IMR-90 (cell line): Measurements from ENCODE around the gene KIF20A. TPM values are rescaled to one million over a fixed set of nuclear protein-coding genes. Genes with fewer than 3 reads are reported as not detected.

Source experiments
- ATAC-seq: fragments of 200-7000 bp; cut with Tn5 transposase; 2 replicates; pipeline ENCODE4 v1.9.1; 2020; ENCODE audit warnings: low read depth, mild to moderate bottlenecking, moderate library complexity
- BruUV-seq: library from RNA; stranded (reverse); fragments of 400-500 nt; replicated peaks from 2 replicates; lab custom pipeline; 2021; lab: Mats Ljungman, UMichigan
- CTCF ChIA-PET: fragments of 300-600 bp; formaldehyde crosslinking; extraction: SDS; loops from one replicate; lab custom pipeline; 2021; ENCODE audit warnings: antibody characterized with exemption; lab: Yijun Ruan, JAX
- POLR2A ChIA-PET: fragments of 300-600 bp; sonication (Branson Sonifier 250); formaldehyde crosslinking; loops from one replicate; lab custom pipeline; 2022; ENCODE audit warnings: antibody characterized with exemption; ENCODE audit not compliant: unreplicated experiment; lab: Charles Lee
- DNase-seq: peaks from one replicate; pipeline ENCODE4 v3.0.0; 2013
- H2AFZ ChIP-seq: replicated peaks from 2 replicates; pipeline ENCODE3; 2013; ENCODE audit warnings: low read length, mild to moderate bottlenecking; ENCODE audit not compliant: poor library complexity
- H2AK5ac ChIP-seq: 2 replicates; pipeline ENCODE4 v1.6.1; 2013; ENCODE audit warnings: low read depth, low read length, inconsistent platforms
- H2AK9ac ChIP-seq: replicated peaks from 2 replicates; pipeline ENCODE3; 2013; ENCODE audit warnings: mild to moderate bottlenecking, low read depth, low read length, moderate library complexity; ENCODE audit not compliant: poor library complexity
- H2BK120ac ChIP-seq: 2 replicates; pipeline ENCODE4 v1.6.1; 2013; ENCODE audit warnings: low read depth, low read length, inconsistent platforms
- H2BK15ac ChIP-seq: 3 replicates; pipeline ENCODE4 v1.6.1; 2013; ENCODE audit warnings: low read depth, low read length, inconsistent platforms
- H2BK20ac ChIP-seq: 2 replicates; pipeline ENCODE4 v1.6.1; 2013; ENCODE audit warnings: low read depth, mild to moderate bottlenecking, inconsistent platforms, low read length, moderate library complexity
- H2BK5ac ChIP-seq: 2 replicates; pipeline ENCODE4 v1.6.1; 2013; ENCODE audit warnings: mild to moderate bottlenecking, low read depth, low read length, inconsistent platforms; ENCODE audit not compliant: poor library complexity, severe bottlenecking
- H3K14ac ChIP-seq: replicated peaks from 2 replicates; pipeline ENCODE4 v1.6.1; 2013; ENCODE audit warnings: low read depth, low read length, inconsistent platforms
- H3K18ac ChIP-seq: 2 replicates; pipeline ENCODE4 v1.6.1; 2013; ENCODE audit warnings: low read depth, low read length, control low read depth
- H3K23ac ChIP-seq: 2 replicates; pipeline ENCODE4 v1.6.1; 2013; ENCODE audit warnings: low read depth, low read length, inconsistent platforms
- H3K27ac ChIP-seq: 2 replicates; pipeline ENCODE4 v1.5.1; 2013; ENCODE audit warnings: mild to moderate bottlenecking, control low read depth, low read length; ENCODE audit not compliant: insufficient read depth
- H3K27me3 ChIP-seq: 2 replicates; pipeline ENCODE4 v1.6.1; 2013; ENCODE audit warnings: low read length; ENCODE audit not compliant: control insufficient read depth, insufficient read depth
- H3K36me3 ChIP-seq: 2 replicates; pipeline ENCODE4 v1.6.1; 2013; ENCODE audit warnings: low read length, mixed read lengths; ENCODE audit not compliant: control insufficient read depth, insufficient read depth
- H3K4ac ChIP-seq: 2 replicates; pipeline ENCODE4 v1.6.1; 2013; ENCODE audit warnings: low read depth, low read length, inconsistent platforms
- H3K4me1 ChIP-seq: 2 replicates; pipeline ENCODE4 v1.6.1; 2013; ENCODE audit warnings: low read length, mixed read lengths; ENCODE audit not compliant: control insufficient read depth, insufficient read depth
- H3K4me2 ChIP-seq: 2 replicates; pipeline ENCODE4 v1.6.1; 2013; ENCODE audit warnings: low read depth, mild to moderate bottlenecking, control low read depth, low read length, moderate library complexity
- H3K4me3 ChIP-seq: 2 replicates; pipeline ENCODE4 v1.5.1; 2013; ENCODE audit warnings: low read depth, mild to moderate bottlenecking, control low read depth, low read length, moderate library complexity; ENCODE audit not compliant: insufficient read depth
- H3K56ac ChIP-seq: 2 replicates; pipeline ENCODE4 v1.6.1; 2013; ENCODE audit warnings: low read length, inconsistent platforms; ENCODE audit not compliant: insufficient read depth; ENCODE audit errors: extremely low read depth
- H3K79me1 ChIP-seq, 2 experiments: 2 replicates each; pipeline ENCODE4 v1.6.1; 2013; ENCODE audit warnings: low read length in 2 of 2, inconsistent platforms in 1 of 2, low read depth in 1 of 2
- H3K9ac ChIP-seq: 2 replicates; pipeline ENCODE4 v1.6.1; 2013; ENCODE audit warnings: low read depth, low read length, control low read depth
- H3K9me1 ChIP-seq: 2 replicates; pipeline ENCODE4 v1.6.1; 2013; ENCODE audit warnings: low read length, inconsistent platforms; ENCODE audit not compliant: insufficient read depth
- H3K9me3 ChIP-seq: 2 replicates; pipeline ENCODE4 v1.6.1; 2013; ENCODE audit warnings: low read length; ENCODE audit not compliant: control insufficient read depth, insufficient read depth
- H4K20me1 ChIP-seq: 2 replicates; pipeline ENCODE4 v1.6.1; 2013; ENCODE audit warnings: low read length, inconsistent platforms; ENCODE audit not compliant: insufficient read depth
- H4K5ac ChIP-seq: 2 replicates; pipeline ENCODE4 v1.6.1; 2013; ENCODE audit warnings: mild to moderate bottlenecking, low read depth, low read length, control low read depth
- H4K8ac ChIP-seq, 2 experiments: 2 replicates each; pipeline ENCODE4 v1.6.1; 2013; ENCODE audit warnings: low read depth in 2 of 2, low read length in 2 of 2, control low read depth in 1 of 2, inconsistent platforms in 1 of 2
- H4K91ac ChIP-seq: 2 replicates; pipeline ENCODE4 v1.6.1; 2013; ENCODE audit warnings: low read depth, low read length, inconsistent platforms; ENCODE audit not compliant: insufficient read depth
- CHD1 ChIP-seq: IDR thresholded peaks from 2 replicates; pipeline ENCODE4 v1.6.1; 2012; ENCODE audit warnings: low read depth, low read length, improper control_type of control experiment
- FOS ChIP-seq: fragments of 150-350 bp; IDR thresholded peaks from 2 replicates; pipeline ENCODE4 v1.6.1; 2016; ENCODE audit warnings: low read depth, low read length
- MAZ ChIP-seq: IDR thresholded peaks from 2 replicates; pipeline ENCODE4 v1.6.1; 2012; ENCODE audit warnings: low read depth, mild to moderate bottlenecking, low read length, improper control_type of control experiment, moderate library complexity, borderline replicate concordance
- POLR2A ChIP-seq: IDR thresholded peaks from 2 replicates; pipeline ENCODE4 v1.6.1; 2012; ENCODE audit warnings: mild to moderate bottlenecking, low read depth, low read length
- RCOR1 ChIP-seq: IDR thresholded peaks from 2 replicates; pipeline ENCODE4 v1.6.1; 2012; ENCODE audit warnings: mild to moderate bottlenecking, low read length, improper control_type of control experiment; ENCODE audit not compliant: insufficient replicate concordance
- SMC3 ChIP-seq: fragments of 150-350 bp; IDR thresholded peaks from 2 replicates; pipeline ENCODE4 v1.6.1; 2016; ENCODE audit warnings: low read depth, mild to moderate bottlenecking, antibody characterized with exemption, low read length, moderate library complexity
- WGBS, 2 experiments: methylation state at CpG; one replicate each; pipeline versions ENCODE4 v1.1.5 to v1.1.7; 2013; ENCODE audit warnings: missing lambda C conversion rate in 2 of 2; ENCODE audit not compliant: insufficient read length in 1 of 2; ENCODE audit errors: extremely low coverage in 2 of 2; 5-methylcytosine and 5-hydroxymethylcytosine counted together
- dilution Hi-C: fragments of 300-500 bp; cut with HindIII; formaldehyde crosslinking; loops from one replicate; pipeline ENCODE4 v1.14.3; 2018; ENCODE audit warnings: low sequenced_read_pairs; ENCODE audit not compliant: unreplicated experiment
- in situ Hi-C: fragments of 300-500 bp; cut with MboI; formaldehyde crosslinking; loops from 3 replicates; pipeline ENCODE4 v1.14.3; 2019; ENCODE audit warnings: low sequenced_read_pairs, inconsistent platforms, mixed read lengths
- intact Hi-C: fragments of 100-400 bp; cut with micrococcal nuclease; formaldehyde crosslinking; loops from 2 replicates; pipeline ENCODE4 v1.10.0; 2022
- polyA plus RNA-seq, 3 experiments: library from polyadenylated mRNA; depleted of rRNA; stranded (reverse); fragments of >200 nt; gene quantifications; 2 replicates each; pipeline ENCODE4 v1.2.3, GENCODE V29; 2012; ENCODE audit warnings: low replicate concordance in 1 of 3
- total RNA-seq: library from RNA; depleted of rRNA; stranded (reverse); fragments of >200 nt; gene quantifications from 2 replicates; pipeline ENCODE4 v1.2.3, GENCODE V29; 2012

Gene KIF20A
- total and polyA plus RNA-seq, 2 of the 4 experiments (the other 2 are of a cell fraction), result 42.0 to 106 TPM

DNA sequence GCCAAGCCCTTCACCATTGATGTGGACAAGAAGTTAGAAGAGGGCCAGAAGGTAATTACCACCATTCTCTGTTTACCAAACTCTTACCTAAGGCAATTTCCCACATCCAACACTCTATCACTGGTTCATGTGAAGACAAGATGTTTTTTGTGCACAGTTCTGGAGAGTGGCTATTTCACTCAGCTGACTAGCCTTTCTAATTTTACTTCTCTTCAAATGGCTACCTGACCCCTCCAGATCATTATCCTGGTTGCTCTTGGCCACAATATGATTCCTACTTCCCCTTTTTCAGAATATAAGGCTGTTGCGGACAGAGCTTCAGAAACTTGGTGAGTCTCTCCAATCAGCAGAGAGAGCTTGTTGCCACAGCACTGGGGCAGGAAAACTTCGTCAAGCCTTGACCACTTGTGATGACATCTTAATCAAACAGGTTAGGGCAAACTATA, 7.1 kb downstream of the KIF20A start:
- ChIA-PET POLR2A (no interaction called here), CTCF (no interaction called here)
- Histone ChIP-seq H3K18ac (no peak overlapping the region), H3K79me1 (peaks cover 10 to 13% of the 10 kb centered on the region in 2 experiments; a peak in 3 of 4 replicates), H4K8ac (no peak overlapping the region), H2BK5ac (no peak overlapping the region), H3K23ac (no peak overlapping the region), H4K91ac (no peak overlapping the region), H3K36me3 (peaks cover 43% of the 10 kb centered on the region), H3K27ac (no peak overlapping the region), H3K4me2 (no peak overlapping the region), H3K9me3 (no peaks in the 10 kb centered on the region), H4K20me1 (no peaks in the 10 kb centered on the region), H2AK9ac (no peak overlapping the region), H2BK120ac (no peak overlapping the region), H2AFZ (no peak overlapping the region), H3K9me1 (no peaks in the 10 kb centered on the region), H3K14ac (no peak overlapping the region), H3K9ac (no peak overlapping the region), H3K4me3 (no peak overlapping the region), H3K56ac (no peak overlapping the region), H4K5ac (no peak overlapping the region), H3K4me1 (no peaks in the 10 kb centered on the region), H3K4ac (no peak overlapping the region), H2BK20ac (no peak overlapping the region), H3K27me3 (no peaks in the 10 kb centered on the region), H2BK15ac (no peak overlapping the region), H2AK5ac (no peak overlapping the region)
- BruUV-seq, result no TSS peak
- DNase-seq (no peak), ATAC-seq (no peak)
- 100% methylated on average over 1 of the region's 2 CpGs; no CpG with 5 or more reads in 1 of the 2 experiments for WGBS, 2 experiments
- in situ Hi-C loops (loop anchor here (10.0 kb wide), 1 partner anchor 229 kb away; no protein-coding TSS in a partner anchor), intact Hi-C loops (loop anchor here (1.0 kb wide), 1 partner anchor 14 kb away; no protein-coding TSS in a partner anchor), dilution Hi-C loops (no loop called here)
- TF ChIP-seq MAZ (no peak), POLR2A (no peak), CHD1 (no peak), FOS (no peak), RCOR1 (no peak), SMC3 (no peak)
